Measurements from ENCODE around the gene MN1.
A peak's percentile ranks its signal among the peaks of the same experiment; 100 is the strongest.

The MN1 gene

GRCh38 chr22:27825174-27825573, 23.6 kb upstream of the MN1 start:
- DNase-seq: no peak

GRCh38 chr22:27823221-27823620, 21.7 kb upstream of the MN1 start:
- DNase-seq: no peak

- DNase-seq: no peak
Observed at GRCh38 chr22:27820896-27821866, 19.6 kb upstream of the MN1 start.

- no peak for DNase-seq
Observed at GRCh38 chr22:27816552-27816951, 15.0 kb upstream of the MN1 start.

- DNase-seq: no peak
Observed at GRCh38 chr22:27815826-27816530, 14.4 kb upstream of the MN1 start.

- no peak for DNase-seq
Observed at GRCh38 chr22:27814993-27815392, 13.4 kb upstream of the MN1 start.

- no peak for DNase-seq
Observed at GRCh38 chr22:27811778-27812177, 10.2 kb upstream of the MN1 start.

GRCh38 chr22:27810609-27811151, 9.1 kb upstream of the MN1 start:
- no peak for DNase-seq

- DNase-seq: no peak
Observed at GRCh38 chr22:27809700-27810608, 8.4 kb upstream of the MN1 start.

GRCh38 chr22:27809226-27809603, 7.7 kb upstream of the MN1 start:
- no peak for DNase-seq

GRCh38 chr22:27808451-27809225, 7.1 kb upstream of the MN1 start:
- no peak for DNase-seq

GRCh38 chr22:27805841-27806240, 4.3 kb upstream of the MN1 start:
- no peak for DNase-seq

GRCh38 chr22:27804470-27805297, 3.1 kb upstream of the MN1 start:
- peak; percentile 26 for DNase-seq

GRCh38 chr22:27803841-27804415, 2.4 kb upstream of the MN1 start:
- no peak for DNase-seq

- DNase-seq: peak; percentile 3
Observed at GRCh38 chr22:27802346-27803073, 954 bp upstream of the MN1 start.

- no peak for DNase-seq
Observed at GRCh38 chr22:27801202-27801615, 347 bp downstream of the MN1 start.

GRCh38 chr22:27800250-27801201, 1.0 kb downstream of the MN1 start:
- no peak for DNase-seq

- no peak for DNase-seq
Observed at GRCh38 chr22:27799827-27800249, 1.7 kb downstream of the MN1 start.

Data from CD4-positive, alpha-beta T cell treated with Interferon gamma for 1 hour (primary cell).